Measurements from ENCODE around the gene RBM10. TPM values are rescaled to one million over a fixed set of nuclear protein-coding genes. Genes with fewer than 3 reads are reported as not detected.
"Not testable (repeated sequence)": the region's sequence is repeated elsewhere in the genome, so short reads cannot be mapped to it uniquely, and the experiment has no call there.

RBM10 gene
- total RNA-seq (10 to 100 TPM; 28.5 to 41.3 TPM), polyA plus RNA-seq (ENCODE audit: insufficient read depth, low read depth, low replicate concordance) (20.4 TPM)
- long read RNA-seq, donor 1, partial matches to known transcripts, result 6 of 11 reads
- long read RNA-seq, donor 1, other reads (novel, unspliced or antisense), result 0 of 11 reads
- long read RNA-seq, donor 2, partial matches to known transcripts, result 7 of 7 reads
- long read RNA-seq, donor 2, other reads (novel, unspliced or antisense), result 0 of 7 reads

GRCh38 chrX:47144626-47145394, at the start of gene RBM10, which contains the start of gene NDUFB11:
Gene RBM10 (plus strand): TSS chrX:47145221. CDS start chrX:47147482, 2,261 bp downstream.
Gene NDUFB11 (minus strand): TSS chrX:47144702. CDS start chrX:47144679, 23 bp downstream.
- intact Hi-C loops (cut with DNase I; ENCODE audit: low total_unique reads), result no loop called here
- DNase-seq, result peak; percentile 95
- Histone ChIP-seq H3K4me3 (peak within 1 kb of the TSS; percentile 73 to 77), H3K27me3 (no peaks in the 10 kb centered on the region), H3K27ac (peak within 1 kb of the TSS; percentile 93 to 96), H3K9me3 (no peaks in the 10 kb centered on the region), H3K36me3 (ENCODE audit: low read depth, missing control alignments) (no peaks in the 10 kb centered on the region), H3K4me1 (peaks cover 7% of the 10 kb centered on the region)
- TF ChIP-seq POLR2A (IDR thresholded peaks at IDR 0.05), result no peak
- TF ChIP-seq, protein P1, sequence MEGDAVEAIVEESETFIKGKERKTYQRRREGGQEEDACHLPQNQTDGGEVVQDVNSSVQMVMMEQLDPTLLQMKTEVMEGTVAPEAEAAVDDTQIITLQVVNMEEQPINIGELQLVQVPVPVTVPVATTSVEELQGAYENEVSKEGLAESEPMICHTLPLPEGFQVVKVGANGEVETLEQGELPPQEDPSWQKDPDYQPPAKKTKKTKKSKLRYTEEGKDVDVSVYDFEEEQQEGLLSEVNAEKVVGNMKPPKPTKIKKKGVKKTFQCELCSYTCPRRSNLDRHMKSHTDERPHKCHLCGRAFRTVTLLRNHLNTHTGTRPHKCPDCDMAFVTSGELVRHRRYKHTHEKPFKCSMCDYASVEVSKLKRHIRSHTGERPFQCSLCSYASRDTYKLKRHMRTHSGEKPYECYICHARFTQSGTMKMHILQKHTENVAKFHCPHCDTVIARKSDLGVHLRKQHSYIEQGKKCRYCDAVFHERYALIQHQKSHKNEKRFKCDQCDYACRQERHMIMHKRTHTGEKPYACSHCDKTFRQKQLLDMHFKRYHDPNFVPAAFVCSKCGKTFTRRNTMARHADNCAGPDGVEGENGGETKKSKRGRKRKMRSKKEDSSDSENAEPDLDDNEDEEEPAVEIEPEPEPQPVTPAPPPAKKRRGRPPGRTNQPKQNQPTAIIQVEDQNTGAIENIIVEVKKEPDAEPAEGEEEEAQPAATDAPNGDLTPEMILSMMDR (IDR thresholded peaks at IDR 0.05), result peak; percentile 54 to 92 (median 81)
- 1% methylated on average over 35 of the region's 54 CpGs; no CpG with 5 or more reads in 1 of the 2 donors for WGBS, 2 donors

- H3K4me1 ChIP-seq, result no peaks in the 10 kb centered on the region
- no peak overlapping the region for H3K27ac ChIP-seq
- intact Hi-C loops (cut with DNase I; ENCODE audit: low total_unique reads), result no loop called here
- no peaks in the 10 kb centered on the region for H3K36me3 ChIP-seq (ENCODE audit: low read depth, missing control alignments)
- no peak overlapping the region for H3K4me3 ChIP-seq
- 77 to 88% methylated on average over 4 of the region's 4 CpGs for WGBS, 2 donors
- H3K27me3 ChIP-seq, result no peaks in the 10 kb centered on the region
- H3K9me3 ChIP-seq, result no peaks in the 10 kb centered on the region
- no peak for DNase-seq
- TF ChIP-seq POLR2A (IDR thresholded peaks at IDR 0.05), result no peak
- TF ChIP-seq, protein P1 (IDR thresholded peaks at IDR 0.05), result no peak
Observed at GRCh38 chrX:47097018-47097417, 48.0 kb upstream of the RBM10 start.

GRCh38 chrX:47098338-47099094, 46.5 kb upstream of the RBM10 start:
- H3K27me3 ChIP-seq, result no peaks in the 10 kb centered on the region
- no peaks in the 10 kb centered on the region for H3K36me3 ChIP-seq (ENCODE audit: low read depth, missing control alignments)
- intact Hi-C loops (cut with DNase I; ENCODE audit: low total_unique reads), result no loop called here
- no peak for TF ChIP-seq POLR2A (IDR thresholded peaks at IDR 0.05)
- TF ChIP-seq, protein P1 (IDR thresholded peaks at IDR 0.05), result no peak
- DNase-seq, result no peak
- H3K4me3 ChIP-seq, result no peak overlapping the region
- H3K4me1 ChIP-seq, result no peaks in the 10 kb centered on the region
- no peaks in the 10 kb centered on the region for H3K9me3 ChIP-seq
- H3K27ac ChIP-seq, result no peak overlapping the region
- 75 to 85% methylated on average over 2 of the region's 2 CpGs for WGBS, 2 donors

- TF ChIP-seq, protein P1 (IDR thresholded peaks at IDR 0.05), result no peak
- no peak for TF ChIP-seq POLR2A (IDR thresholded peaks at IDR 0.05)
- H3K27me3 ChIP-seq, result no peaks in the 10 kb centered on the region
- no peak overlapping the region for H3K27ac ChIP-seq
- DNase-seq, result no peak
- 75% methylated on average over 4 of the region's 4 CpGs; no CpG with 5 or more reads in 1 of the 2 donors for WGBS, 2 donors
- intact Hi-C loops (cut with DNase I; ENCODE audit: low total_unique reads), result no loop called here
- H3K36me3 ChIP-seq (ENCODE audit: low read depth, missing control alignments), result no peaks in the 10 kb centered on the region
- no peak overlapping the region for H3K4me3 ChIP-seq
- no peaks in the 10 kb centered on the region for H3K9me3 ChIP-seq
- no peaks in the 10 kb centered on the region for H3K4me1 ChIP-seq
Observed at GRCh38 chrX:47101206-47101605, 43.8 kb upstream of the RBM10 start.

DNA sequence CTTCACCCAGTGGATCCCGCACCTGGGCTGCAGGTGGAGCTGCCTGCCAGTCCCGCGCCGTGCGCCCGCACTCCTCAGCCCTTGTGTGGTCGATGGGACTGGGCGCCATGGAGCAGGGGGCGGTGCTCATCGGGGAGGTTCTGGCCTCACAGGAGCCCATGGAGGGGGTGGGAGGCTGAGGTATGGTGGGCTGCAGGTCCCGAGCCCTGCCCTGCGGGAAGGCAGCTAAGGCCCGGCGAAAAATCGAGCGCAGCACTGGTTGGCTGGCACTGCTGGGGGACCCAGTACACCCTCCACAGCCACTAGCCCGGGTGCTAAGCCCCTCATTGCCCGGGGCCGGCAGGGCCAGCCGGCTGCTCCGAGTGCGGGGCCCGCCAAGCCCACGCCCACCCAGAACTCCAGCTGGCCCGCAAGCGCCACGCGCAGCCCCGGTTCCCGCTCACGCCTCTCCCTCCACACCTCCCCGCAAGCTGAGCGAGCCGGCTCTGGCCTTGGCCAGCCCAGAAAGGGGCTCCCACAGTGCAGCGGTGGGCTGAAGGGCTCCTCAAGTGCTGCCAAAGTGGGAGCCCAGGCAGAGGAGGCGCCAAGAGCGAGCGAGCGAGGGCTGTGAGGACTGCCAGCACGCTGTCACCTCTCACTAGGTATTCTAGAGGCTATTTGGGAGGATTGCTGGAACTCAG, 33.9 kb upstream of the RBM10 start:
- 82 to 86% methylated on average over 5 to 13 of the region's 40 CpGs for WGBS, 2 donors
- H3K4me3 ChIP-seq; H3K4me1 ChIP-seq; H3K9me3 ChIP-seq; intact Hi-C loops (cut with DNase I; ENCODE audit: low total_unique reads); H3K27me3 ChIP-seq; H3K36me3 ChIP-seq (ENCODE audit: low read depth, missing control alignments); H3K27ac ChIP-seq; DNase-seq: not testable (repeated sequence)

Measured in testis (tissue), 5 donors.